IPS-18c (cell line): ENCODE results near the gene ALPG.
"Not testable (repeated sequence)": the region's sequence is repeated elsewhere in the genome, so short reads cannot be mapped to it uniquely, and the experiment has no call there.

Experiments used
- H3K4me3 ChIP-seq: 2 replicates; pipeline ENCODE4 v1.7.0; 2013; ENCODE audit warnings: low read depth, mild to moderate bottlenecking, low read length, moderate library complexity; ENCODE audit not compliant: insufficient read depth
- H3K9me3 ChIP-seq: one replicate; pipeline ENCODE4 v1.6.1; 2013; ENCODE audit warnings: mild to moderate bottlenecking, low read length, moderate library complexity; ENCODE audit not compliant: control insufficient read depth, insufficient read depth

Gene ALPG

DNA sequence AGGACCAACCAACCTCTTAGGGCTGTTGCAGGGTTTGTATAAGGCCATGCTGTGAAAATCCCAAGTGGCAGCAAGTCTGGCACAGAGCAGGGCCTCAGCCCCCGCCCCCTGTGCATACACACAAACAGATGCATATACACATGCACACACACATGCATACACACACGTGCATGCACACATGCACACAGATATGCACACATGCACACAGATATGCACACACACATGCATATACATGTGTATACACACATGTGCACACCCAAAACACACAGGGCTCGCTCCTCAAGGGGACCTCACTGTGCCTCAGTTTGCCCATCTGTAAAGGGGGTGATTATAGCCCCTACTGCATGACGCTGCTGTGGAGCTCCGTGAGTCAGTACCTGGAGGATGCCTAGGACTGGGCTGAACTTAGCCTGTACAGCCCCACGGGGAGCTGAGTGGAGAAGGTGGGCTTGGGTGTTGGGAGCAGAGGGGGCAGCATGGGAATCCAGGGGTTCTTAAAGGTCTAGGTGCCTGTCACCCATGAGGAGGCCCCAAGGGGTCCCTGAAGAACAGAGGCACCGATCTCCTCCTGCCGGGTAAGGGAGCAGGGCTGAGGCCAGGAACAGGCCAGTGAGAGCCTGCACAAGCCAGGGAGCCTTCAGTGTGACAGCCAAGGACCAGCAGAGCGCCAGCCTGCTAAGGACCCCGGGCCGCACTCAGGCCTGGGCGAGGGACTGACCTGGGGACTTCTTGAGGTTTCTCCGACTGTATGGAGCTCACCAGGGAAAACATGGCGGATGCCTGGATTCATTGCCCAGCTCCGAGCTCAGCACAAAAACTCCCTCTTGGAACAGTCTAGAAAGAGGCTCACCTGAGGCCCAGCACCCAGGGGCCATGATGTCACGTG is 25.3 kb downstream of the ALPG start:
- no peak overlapping the region for H3K4me3 ChIP-seq
- no peaks in the 10 kb centered on the region for H3K9me3 ChIP-seq

DNA sequence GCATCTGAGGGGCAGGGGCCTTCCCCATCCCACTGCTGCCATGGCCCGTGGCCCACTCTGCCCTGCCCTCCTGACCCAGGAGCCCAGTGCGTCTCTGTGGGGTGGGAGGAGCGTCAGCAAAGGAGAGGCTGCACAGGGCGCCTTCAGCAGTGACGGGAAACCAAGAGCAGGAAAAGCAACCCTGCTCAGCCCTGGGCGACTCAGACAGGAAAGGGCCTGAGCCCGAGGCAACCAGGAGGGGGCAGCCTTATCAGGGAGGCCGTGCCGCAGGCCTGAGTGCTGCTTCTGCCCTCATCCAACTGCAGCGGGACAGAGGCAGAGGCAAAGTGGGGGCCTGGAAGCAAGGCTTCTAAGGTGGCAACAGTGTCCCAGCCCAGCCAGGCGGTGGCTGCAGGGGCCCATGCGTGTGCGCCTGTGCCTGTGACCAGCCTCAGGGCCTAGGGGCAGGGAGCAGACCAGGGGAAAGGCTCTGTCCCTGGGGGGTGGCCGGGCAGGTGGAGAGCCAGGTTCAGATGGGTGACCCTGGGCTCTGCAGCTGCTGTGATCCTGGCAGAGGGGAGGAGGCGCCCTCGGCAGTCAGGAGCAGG is 26.0 kb downstream of the ALPG start:
- Histone ChIP-seq H3K4me3 (no peak overlapping the region), H3K9me3 (no peaks in the 10 kb centered on the region)

DNA sequence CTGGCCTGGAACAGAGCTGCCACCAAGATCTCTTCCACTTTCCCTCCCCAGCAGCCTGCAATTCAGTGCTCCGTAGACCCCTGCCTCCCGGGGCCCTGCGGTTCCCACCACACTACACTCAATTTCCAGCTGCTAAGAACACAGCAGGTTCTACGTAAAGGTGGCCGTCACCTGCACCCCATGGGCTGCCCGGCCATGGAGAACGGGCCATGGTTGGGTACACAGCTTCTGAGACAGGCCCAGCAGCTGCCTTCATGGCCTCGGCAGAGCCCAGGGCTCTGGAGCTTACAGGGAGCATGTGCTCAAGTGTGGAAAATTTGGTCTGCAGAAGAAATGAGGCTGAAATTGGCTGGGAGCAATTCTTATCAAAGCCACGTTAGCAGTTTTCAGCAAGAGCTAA is 27.0 kb downstream of the ALPG start:
- not testable (repeated sequence) for H3K4me3 ChIP-seq, H3K9me3 ChIP-seq

DNA sequence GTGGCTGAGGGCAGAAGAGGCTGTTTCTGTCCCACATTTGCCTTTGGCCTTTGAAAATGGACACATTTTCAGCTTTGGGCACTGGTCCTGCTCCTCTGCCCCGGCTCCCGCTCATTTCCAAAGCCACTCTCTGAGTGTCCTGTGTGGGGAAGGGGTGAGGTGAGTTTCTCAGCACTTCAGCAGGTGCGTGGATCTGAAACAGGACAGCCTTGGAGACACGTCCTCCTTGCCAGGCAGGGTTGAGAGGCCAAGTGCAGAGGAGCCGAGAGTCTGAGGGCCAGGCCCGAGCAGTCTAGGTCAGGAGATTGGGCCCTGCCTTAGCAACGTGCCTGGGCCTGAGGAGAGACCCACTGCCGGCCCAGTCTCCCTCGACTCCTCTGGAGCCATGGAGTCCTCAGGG is 27.4 kb downstream of the ALPG start:
- no peak overlapping the region for H3K4me3 ChIP-seq
- H3K9me3 ChIP-seq = no peaks in the 10 kb centered on the region

DNA sequence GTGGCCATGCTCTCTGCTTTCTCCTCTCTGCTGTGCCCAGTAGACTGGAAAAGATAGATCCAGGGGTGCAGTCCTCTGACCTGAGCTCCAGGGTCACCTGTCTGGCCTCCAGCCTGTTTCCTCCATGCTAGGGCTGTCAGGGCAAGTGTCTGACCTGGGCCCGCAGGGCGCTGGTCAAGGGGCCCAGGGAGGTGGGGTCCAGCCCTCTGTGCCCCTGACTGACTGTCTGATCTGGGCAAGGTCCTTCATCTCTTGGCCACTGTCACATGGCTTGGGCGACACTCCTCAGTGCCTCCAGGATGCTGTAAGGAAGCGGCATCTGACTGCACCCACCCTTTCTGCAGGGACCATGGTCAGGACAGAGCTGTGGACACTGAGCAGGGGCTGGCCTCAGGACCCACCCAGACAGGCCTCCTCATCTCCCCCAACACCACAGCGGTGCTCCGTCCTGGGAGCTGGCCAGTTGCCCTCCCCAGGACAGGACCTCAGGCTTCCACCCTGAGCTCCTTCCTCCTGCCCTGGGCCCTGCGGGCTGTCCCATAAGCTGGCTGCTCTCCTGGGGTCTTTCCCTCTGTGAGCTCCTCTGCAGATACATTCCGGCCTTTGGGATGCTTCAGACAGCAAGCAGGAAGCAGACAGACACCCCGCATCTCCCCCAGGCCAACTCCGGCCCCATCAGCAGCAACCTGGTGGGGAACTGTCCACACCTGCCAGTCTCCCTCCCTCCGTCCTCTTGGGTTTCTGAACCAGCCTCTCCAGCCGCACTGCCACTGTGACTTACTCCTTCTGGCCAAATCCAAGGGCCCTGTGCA is 28.1 kb downstream of the ALPG start:
- H3K4me3 ChIP-seq = no peak overlapping the region
- no peaks in the 10 kb centered on the region for H3K9me3 ChIP-seq

DNA sequence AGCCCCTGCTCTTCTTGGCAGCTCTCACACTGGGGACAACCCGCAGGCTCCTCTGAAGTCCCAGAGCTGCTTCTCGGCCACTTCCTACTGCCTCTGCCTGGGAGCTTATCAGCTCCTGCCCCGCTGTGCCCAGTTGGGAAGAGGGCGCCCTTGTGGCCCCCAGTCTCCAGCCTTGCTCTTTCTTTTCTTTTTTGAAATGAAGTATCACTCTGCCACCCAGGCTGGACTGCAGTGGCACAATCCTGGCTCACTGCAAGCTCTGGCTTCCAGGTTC is 28.7 kb downstream of the ALPG start:
- no peak overlapping the region for H3K4me3 ChIP-seq

DNA sequence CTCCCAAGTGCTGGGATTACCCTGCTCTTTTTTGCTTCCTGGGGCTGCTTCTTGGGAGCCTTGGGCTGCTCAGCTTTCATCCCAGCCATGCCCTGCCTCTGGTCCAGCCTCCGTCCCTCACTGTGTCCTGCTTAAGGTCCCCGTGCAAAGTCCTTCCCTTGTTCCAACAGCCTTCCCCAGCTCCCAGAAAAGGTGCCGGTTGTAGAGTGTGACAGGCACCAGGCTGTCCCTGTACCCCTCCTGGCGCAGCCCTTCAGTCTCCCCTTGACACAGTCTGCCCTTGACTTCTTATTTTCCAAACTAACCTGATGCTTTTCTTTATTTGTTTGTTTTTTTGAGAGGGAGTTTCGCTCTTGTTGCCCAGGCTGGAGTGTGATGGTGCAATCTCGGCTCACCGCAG is 29.2 kb downstream of the ALPG start:
- no peak overlapping the region for H3K4me3 ChIP-seq
- H3K9me3 ChIP-seq = no peaks in the 10 kb centered on the region

More for the DNA sequence above, 28.7 kb downstream of the ALPG start:
- no peaks in the 10 kb centered on the region for H3K9me3 ChIP-seq

DNA sequence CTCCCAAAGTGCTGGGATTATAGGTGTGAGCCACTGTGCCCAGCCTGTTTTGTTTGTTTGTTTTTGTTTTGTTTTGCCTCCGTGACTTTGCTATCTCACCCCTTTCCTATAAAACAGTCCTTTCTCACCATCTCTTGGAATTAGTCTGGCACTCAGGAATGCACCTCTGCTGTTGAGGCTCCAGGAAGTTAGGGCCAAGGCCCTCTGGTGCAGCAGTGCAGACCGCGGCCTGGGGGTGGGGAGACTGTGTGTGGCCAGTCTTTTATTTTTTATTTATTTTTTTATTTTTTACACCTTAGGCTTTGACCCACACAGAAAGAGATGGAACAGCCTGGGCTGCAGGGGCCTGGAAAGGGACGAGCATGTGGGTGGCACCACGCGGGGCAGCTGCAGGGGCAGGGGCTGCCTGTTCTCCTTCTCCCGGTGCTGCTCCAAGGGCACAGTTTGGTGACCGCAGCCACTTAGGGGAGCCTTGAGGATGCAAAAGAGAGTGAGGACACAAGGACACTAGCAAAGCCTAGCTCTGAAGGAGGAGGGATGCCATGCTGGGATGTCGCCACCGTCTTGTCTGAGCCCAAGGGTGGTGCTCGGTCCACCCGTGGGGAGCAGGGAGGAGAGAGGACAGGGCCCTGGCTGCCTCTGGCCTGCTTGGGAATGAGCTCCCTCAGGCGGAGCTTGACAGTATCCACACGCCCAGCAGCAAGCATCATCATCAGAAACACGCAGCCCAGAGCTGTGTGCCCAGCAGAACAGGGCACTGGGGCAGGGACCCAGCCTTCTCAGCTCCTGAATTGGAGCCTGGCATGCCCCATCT is 29.9 kb downstream of the ALPG start:
- no peaks in the 10 kb centered on the region for H3K9me3 ChIP-seq

DNA sequence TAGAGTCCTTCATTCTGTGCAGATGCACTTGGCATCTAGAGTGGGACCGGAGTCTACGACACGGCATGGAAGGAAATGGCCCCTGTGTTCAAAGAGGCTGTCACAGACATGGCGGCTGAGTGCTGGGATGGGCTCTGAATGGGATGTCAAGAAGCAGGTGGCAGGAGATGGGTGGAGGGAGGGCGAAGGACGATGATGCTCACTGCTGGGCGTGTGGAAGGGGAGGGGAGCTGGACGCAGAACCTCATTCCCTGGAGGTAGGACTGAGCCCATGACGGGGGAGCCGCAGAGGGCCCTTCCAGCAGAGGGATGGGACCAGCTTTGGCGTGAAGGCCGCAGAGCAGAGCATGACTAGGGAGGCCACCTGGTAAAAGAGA is 30.5 kb downstream of the ALPG start:
- no peak overlapping the region for H3K4me3 ChIP-seq
- H3K9me3 ChIP-seq = no peaks in the 10 kb centered on the region

More for the DNA sequence above, 29.9 kb downstream of the ALPG start:
- no peak overlapping the region for H3K4me3 ChIP-seq

DNA sequence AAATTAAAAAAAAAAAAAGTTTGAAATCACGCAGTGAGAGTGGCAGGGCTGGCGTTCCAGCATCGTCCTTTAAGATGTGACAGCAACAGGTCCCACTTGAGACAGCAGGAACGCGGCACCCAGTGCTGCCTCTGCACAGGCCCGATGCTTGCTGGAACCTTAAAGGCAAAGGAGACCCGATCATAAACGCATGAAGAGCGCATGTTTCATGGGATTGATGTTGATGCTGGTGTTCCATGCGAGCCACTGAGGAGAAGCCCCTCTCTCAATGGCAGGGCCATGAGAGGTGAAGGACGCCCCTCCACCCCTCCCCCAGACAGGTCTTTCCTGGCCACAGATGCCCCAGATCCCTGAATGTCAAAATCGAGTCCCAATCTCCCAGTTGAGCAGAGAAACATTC is 31.4 kb downstream of the ALPG start:
- Histone ChIP-seq H3K4me3 (no peak overlapping the region), H3K9me3 (no peaks in the 10 kb centered on the region)

DNA sequence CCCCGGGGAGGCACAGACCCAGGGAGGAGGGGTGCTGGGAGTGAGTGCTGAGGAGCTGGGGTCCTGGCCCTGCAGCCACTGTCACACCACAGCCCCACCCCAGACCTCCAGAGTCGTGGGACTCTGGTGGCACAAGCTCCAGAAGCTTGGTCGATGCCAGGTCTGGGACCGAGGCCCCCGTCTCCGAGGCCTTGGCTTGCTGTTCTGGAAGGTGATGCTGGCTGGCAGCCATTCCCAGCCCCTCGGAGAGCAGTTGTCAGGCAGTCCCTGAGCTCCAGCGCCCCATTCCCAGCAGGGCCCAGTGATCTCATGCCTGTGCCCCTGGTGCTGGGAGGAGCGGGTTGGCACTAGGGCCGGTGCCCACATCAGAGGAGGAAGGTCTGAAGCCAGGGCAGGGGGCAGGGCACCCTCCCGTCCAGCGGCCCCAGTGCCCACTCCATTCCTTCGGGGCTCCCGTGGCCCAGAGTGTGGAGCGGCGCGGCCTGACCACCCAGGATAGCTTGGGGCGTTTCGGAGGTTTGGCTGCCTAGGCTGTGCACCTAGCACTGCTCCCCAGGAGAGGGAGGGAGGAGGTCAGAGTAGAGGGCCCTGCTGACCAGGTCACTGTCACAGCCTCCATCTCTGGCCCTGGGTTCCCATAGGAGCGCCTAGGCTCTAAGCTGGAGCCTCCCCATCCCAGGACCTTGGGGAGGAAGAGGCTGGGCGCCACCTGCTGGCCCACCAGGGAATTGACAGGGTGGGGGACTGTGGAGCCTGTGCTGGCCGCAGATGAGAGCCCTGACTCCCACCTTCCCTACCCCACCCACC is 32.5 kb downstream of the ALPG start:
- Histone ChIP-seq H3K9me3 (no peaks in the 10 kb centered on the region), H3K4me3 (no peak overlapping the region)

DNA sequence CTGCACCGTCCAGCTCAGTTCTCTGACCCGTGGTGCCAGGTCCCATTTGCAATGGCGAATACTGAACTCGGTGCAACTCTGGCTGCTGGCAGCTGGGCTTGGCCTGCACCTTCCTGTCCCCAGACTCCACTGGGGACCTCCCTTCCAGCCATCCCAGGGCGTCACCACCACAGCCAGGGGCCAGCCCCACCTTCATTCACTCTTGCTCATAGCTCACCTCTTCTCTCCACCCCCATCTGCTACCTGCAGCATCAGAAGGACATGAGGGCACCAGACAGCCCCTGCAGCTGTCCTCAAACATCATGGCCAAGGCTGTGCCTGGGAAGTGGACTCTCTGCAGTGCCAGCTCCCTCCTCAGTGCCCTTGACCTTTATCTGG is 33.1 kb downstream of the ALPG start:
- H3K4me3 ChIP-seq = no peak overlapping the region
- no peaks in the 10 kb centered on the region for H3K9me3 ChIP-seq

DNA sequence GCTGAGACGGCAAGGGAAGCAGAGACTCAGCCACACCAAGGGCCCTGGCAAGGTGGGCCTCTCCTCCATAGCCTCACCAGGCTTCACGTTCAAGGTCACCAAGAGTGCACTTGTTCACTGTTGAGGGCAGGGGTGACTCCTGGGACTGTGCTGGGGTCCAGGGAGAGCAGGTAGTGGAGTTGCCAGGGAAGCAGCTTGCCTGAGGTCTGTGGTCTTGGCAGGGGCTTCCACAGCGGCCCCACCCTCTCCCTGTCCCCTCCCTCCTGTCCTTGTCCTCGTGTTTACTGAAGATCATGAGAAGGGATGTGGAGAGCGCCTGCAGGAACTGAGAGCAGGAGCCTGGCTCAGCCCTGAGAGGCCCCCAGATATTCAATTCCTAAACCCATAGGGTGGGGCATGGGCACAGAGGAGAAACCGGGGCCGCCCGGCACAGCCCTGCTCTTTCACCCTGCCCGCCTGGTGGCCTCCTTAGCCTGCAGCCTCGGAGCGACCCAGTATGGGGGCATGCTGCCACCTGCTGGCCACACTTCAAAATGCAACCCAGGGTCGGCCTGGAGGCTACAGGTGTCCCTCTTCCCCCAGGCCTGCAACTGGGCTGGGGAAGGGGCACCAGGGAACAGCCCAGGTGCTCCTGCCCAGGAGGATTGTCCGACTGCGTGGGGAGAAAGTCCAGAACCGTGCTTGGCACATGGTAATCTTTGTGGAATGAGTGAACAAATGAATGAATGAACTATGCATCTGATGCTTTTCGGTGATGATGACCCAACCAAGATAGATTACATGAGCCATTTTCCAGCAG is 33.8 kb downstream of the ALPG start:
- not testable (repeated sequence) for H3K4me3 ChIP-seq

DNA sequence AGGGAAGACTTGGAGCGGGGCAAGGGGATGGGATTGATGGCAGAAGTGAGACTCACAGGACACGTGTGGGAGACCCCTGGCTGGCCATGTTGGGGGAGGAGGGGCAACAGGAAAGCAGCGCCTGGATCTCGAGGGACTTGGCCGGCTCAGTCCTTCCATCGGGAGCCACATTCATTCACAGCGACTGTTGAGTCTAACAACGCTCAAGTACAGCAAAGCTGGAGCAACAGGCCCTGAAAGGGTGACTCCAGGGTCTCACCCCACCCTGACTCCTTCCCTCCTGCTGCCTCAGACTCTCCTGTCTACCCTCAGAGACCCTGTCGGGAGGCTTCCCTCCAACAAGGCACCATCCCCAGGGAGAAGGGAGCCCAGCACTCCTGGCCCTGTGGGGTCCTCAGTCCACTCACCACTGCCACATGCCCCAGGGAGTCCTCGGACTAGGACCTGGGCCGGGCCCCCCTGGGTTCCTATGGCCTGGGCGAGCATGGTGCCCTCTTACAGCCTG is 34.6 kb downstream of the ALPG start:
- H3K9me3 ChIP-seq = no peaks in the 10 kb centered on the region

More for the DNA sequence above, 33.8 kb downstream of the ALPG start:
- not testable (repeated sequence) for H3K9me3 ChIP-seq

DNA sequence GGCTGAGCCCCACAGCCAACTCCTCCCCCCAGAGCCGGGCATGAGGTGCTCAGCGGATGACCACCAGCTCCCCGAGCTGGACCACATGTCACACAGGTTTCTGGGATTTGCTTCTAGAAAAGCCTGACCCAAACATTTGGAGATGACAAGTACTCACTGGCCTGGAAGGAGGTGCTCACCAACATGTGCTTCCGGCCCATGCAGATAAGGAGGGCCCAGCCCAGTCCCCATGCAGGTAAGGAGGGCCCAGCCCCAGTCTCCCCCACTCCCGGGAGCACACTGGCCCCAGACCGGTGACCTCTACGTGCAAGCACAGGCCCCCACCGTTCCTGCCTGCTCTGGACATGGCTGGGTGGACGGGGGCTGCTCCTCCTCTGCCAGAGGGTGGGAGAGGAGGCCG is 35.3 kb downstream of the ALPG start:
- H3K9me3 ChIP-seq, H3K4me3 ChIP-seq: not testable (repeated sequence)

More for the DNA sequence above, 34.6 kb downstream of the ALPG start:
- H3K4me3 ChIP-seq = no peak overlapping the region

DNA sequence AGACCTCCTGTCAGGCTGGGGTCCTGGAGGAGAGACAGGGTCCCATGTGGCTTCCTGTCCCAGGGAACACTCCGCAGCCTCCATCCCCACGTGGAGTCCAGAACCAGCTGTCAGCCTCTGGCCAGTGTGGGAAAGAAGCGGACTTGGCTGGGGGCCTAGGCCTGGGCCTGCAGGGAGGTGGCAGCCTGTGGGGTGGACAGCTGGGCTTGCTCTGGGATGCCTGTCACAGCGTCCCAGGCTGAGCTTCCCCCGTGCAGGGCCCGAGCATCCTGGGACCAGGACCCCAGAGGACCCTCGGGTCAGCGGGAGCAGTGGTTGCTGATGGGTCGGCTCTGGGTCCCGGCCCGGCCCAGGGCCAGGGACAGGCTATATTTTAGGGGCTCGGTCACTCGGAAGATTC is 35.8 kb downstream of the ALPG start:
- H3K9me3 ChIP-seq, H3K4me3 ChIP-seq: not testable (repeated sequence)
